Left ventricle myocardium inferior (tissue), 1 donor: ENCODE data around the gene C1orf115. TPM values are rescaled to one million over a fixed set of nuclear protein-coding genes. Genes with fewer than 3 reads are reported as not detected.
"Not testable (repeated sequence)": the region's sequence is repeated elsewhere in the genome, so short reads cannot be mapped to it uniquely, and the experiment has no call there.

Experiments
- DNase-seq: peaks from one replicate; pipeline ENCODE4 v3.0.0-alpha.2; 2020
- H3K27ac ChIP-seq: fragments of 200-600 bp; replicated peaks from 2 replicates; pipeline ENCODE4 v1.8.0; 2021
- H3K27me3 ChIP-seq: fragments of 200-600 bp; 2 replicates; pipeline ENCODE4 v1.8.0; 2021; ENCODE audit warnings: low read depth
- H3K36me3 ChIP-seq: fragments of 200-600 bp; 2 replicates; pipeline ENCODE4 v1.8.0; 2021
- H3K4me1 ChIP-seq: fragments of 200-600 bp; 2 replicates; pipeline ENCODE4 v1.8.0; 2021
- H3K4me3 ChIP-seq: fragments of 200-600 bp; 2 replicates; pipeline ENCODE4 v1.8.0; 2021; ENCODE audit warnings: mild to moderate bottlenecking, moderate library complexity
- H3K9me3 ChIP-seq: fragments of 200-600 bp; replicated peaks from 2 replicates; pipeline ENCODE4 v1.8.0; 2021
- CTCF ChIP-seq: fragments of 200-600 bp; IDR thresholded peaks from 2 replicates; pipeline ENCODE4 v1.8.0; 2021; ENCODE audit warnings: antibody characterized with exemption, mild to moderate bottlenecking, borderline replicate concordance
- intact Hi-C: fragments of 100-400 bp; cut with micrococcal nuclease; formaldehyde crosslinking; loops from one replicate; pipeline ENCODE4 v1.11.0; 2022
- total RNA-seq: library from RNA; stranded (reverse); fragmentation: NEBNext Ultra II Directional; extraction: Animal tissue kit (Norgen Biotek cat#: 25700); gene quantifications from one replicate; pipeline ENCODE4 v1.2.1, GENCODE V29; 2021
- donor health status: DM: no; HTN: yes; CAD: no; lungs with severe emphysema.

C1orf115 gene
- total RNA-seq, 1 donor from 2014 or later: 14.2 TPM

- no peak for TF ChIP-seq CTCF
- Histone ChIP-seq H3K4me1 (peaks cover 9% of the 10 kb centered on the region), H3K27ac (no peak overlapping the region), H3K27me3 (no peaks in the 10 kb centered on the region), H3K4me3 (peak overlapping the region; percentile 30), H3K36me3 (no peaks in the 10 kb centered on the region), H3K9me3 (no peaks in the 10 kb centered on the region)
- intact Hi-C loops: loop anchor here (5.0 to 10.0 kb wide), 2 partner anchors 53 to 96 kb away; no protein-coding TSS in a partner anchor
- DNase-seq: no peak
Observed at GRCh38 chr1:220681220-220681880, 8.8 kb upstream of the C1orf115 start.

GRCh38 chr1:220682901-220683576 lies 7.1 kb upstream of the C1orf115 start:
- Histone ChIP-seq H3K27me3 (no peaks in the 10 kb centered on the region), H3K36me3 (no peaks in the 10 kb centered on the region), H3K27ac (no peak overlapping the region), H3K4me3 (no peak overlapping the region), H3K4me1 (peaks cover 9% of the 10 kb centered on the region), H3K9me3 (no peaks in the 10 kb centered on the region)
- intact Hi-C loops: loop anchor here (5.0 to 10.0 kb wide), 2 partner anchors 52 to 94 kb away; no protein-coding TSS in a partner anchor
- DNase-seq: no peak
- TF ChIP-seq CTCF: no peak

GRCh38 chr1:220683716-220684115 lies 6.4 kb upstream of the C1orf115 start:
- DNase-seq, H3K9me3 ChIP-seq, H3K4me1 ChIP-seq, H3K4me3 ChIP-seq, H3K36me3 ChIP-seq, H3K27ac ChIP-seq, H3K27me3 ChIP-seq: not testable (repeated sequence)
- intact Hi-C loops: loop anchor here (5.0 to 10.0 kb wide), 2 partner anchors 51 to 94 kb away; no protein-coding TSS in a partner anchor

- no peak for TF ChIP-seq CTCF
- Histone ChIP-seq H3K4me3 (no peak overlapping the region), H3K27me3 (no peaks in the 10 kb centered on the region), H3K9me3 (no peaks in the 10 kb centered on the region), H3K36me3 (no peaks in the 10 kb centered on the region), H3K4me1 (peaks cover 14% of the 10 kb centered on the region), H3K27ac (no peak overlapping the region)
- DNase-seq: no peak
- intact Hi-C loops: loop anchor here (5.0 to 10.0 kb wide), 2 partner anchors 50 to 92 kb away; no protein-coding TSS in a partner anchor
Observed at GRCh38 chr1:220684890-220685289, 5.3 kb upstream of the C1orf115 start.

GRCh38 chr1:220685879-220686278 lies 4.3 kb upstream of the C1orf115 start:
- Histone ChIP-seq H3K27ac (no peak overlapping the region), H3K36me3 (no peaks in the 10 kb centered on the region), H3K4me1 (peaks cover 21% of the 10 kb centered on the region), H3K4me3 (no peak overlapping the region), H3K27me3 (no peaks in the 10 kb centered on the region), H3K9me3 (no peaks in the 10 kb centered on the region)
- intact Hi-C loops: loop anchor here (10.0 kb wide), 1 partner anchor 49 kb away; no protein-coding TSS in a partner anchor
- no peak for DNase-seq
- TF ChIP-seq CTCF: no peak

GRCh38 chr1:220687809-220688208 lies 2.4 kb upstream of the C1orf115 start:
- H3K9me3 ChIP-seq: no peaks in the 10 kb centered on the region
- H3K4me3 ChIP-seq: no peak overlapping the region
- intact Hi-C loops: loop anchor here (10.0 kb wide), 1 partner anchor 47 kb away; no protein-coding TSS in a partner anchor
- H3K27me3 ChIP-seq: no peaks in the 10 kb centered on the region
- no peak for TF ChIP-seq CTCF
- no peak for DNase-seq
- H3K4me1 ChIP-seq: peaks cover 36% of the 10 kb centered on the region
- no peak overlapping the region for H3K27ac ChIP-seq
- H3K36me3 ChIP-seq: no peaks in the 10 kb centered on the region
